Measurements from ENCODE around the gene ATP10A. TPM values are rescaled to one million over a fixed set of nuclear protein-coding genes. Genes with fewer than 3 reads are reported as not detected.

ATP10A gene
- polyA plus RNA-seq, 1 of the 3 experiments (the other 2 are of a cell fraction): not detected

DNA sequence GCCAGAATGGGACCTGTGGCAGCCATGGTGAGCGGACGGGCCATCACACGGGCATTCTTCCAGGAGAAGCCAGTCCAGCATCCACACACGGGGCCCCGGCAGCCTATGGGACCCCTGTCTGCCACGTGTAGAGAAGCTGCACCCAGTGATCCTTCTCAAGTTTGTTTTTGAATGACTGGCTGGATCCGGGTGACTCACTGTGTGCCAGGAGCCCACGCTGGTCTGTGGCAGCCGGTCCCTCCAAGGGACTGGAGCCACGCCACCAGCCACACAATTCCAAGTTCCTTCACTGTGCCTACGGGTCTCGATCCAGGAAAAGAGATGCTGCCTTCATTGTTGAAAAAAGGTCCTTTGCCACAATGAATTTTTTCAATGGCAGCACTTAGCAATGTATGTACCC lies 58.1 kb downstream of the ATP10A start:
- Histone ChIP-seq H3K9me3 (no peaks in the 10 kb centered on the region), H2AFZ (ENCODE audit: low read depth) (no peak overlapping the region), H3F3A (replicated peaks; ENCODE audit: insufficient read depth) (no peaks in the 10 kb centered on the region), H4K20me1 (ENCODE audit: insufficient read depth) (no peaks in the 10 kb centered on the region), H3K4me1 (ENCODE audit: control insufficient read depth in 1 of 2, insufficient read depth in 2 of 2, low read depth in 1 of 2, low read length in 1 of 2) (no peaks in the 10 kb centered on the region), H3K9me2 (no peaks in the 10 kb centered on the region), H3K9ac (no peak overlapping the region), H3K4me2 (no peak overlapping the region), H3K4me3 (ENCODE audit: low read depth in 2 of 2, low read length in 1 of 2) (no peak overlapping the region), H3K36me3 (replicated peaks in 1 of 2; ENCODE audit: control insufficient read depth in 1 of 2, insufficient read depth in 2 of 2, low read length in 1 of 2) (no peaks in the 10 kb centered on the region), H3K27me3 (ENCODE audit: insufficient read depth) (no peaks in the 10 kb centered on the region), H3K27ac (ENCODE audit: low read depth in 2 of 2, low read length in 1 of 2) (no peak overlapping the region), H3K79me2 (ENCODE audit: insufficient read depth) (no peaks in the 10 kb centered on the region)
- ChIA-PET CTCF (no interaction called here), POLR2A (no interaction called here)
- WGBS (ENCODE audit: low lambda C conversion rate): 56% methylated on average over 12 of the region's 12 CpGs
- TF ChIP-seq RFX5 (IDR thresholded peaks at IDR 0.05; ENCODE audit: low read length): no peak
- TF ChIP-seq, protein P1, sequence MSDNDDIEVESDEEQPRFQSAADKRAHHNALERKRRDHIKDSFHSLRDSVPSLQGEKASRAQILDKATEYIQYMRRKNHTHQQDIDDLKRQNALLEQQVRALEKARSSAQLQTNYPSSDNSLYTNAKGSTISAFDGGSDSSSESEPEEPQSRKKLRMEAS (IDR thresholded peaks at IDR 0.05; ENCODE audit: low read depth): no peak
- no peak for TF ChIP-seq ZBTB33 (IDR thresholded peaks at IDR 0.05; ENCODE audit: borderline replicate concordance, low read depth)
- no peak for TF ChIP-seq NRF1 (IDR thresholded peaks at IDR 0.05; ENCODE audit: low read depth, low read length)
- no peak for TF ChIP-seq NFIC (IDR thresholded peaks at IDR 0.05; ENCODE audit: borderline replicate concordance)
- no peak for TF ChIP-seq POLR2AphosphoS5 (IDR thresholded peaks at IDR 0.05; ENCODE audit: low read depth, low read length)
- no peak for TF ChIP-seq TEAD4 (IDR thresholded peaks at IDR 0.05; ENCODE audit: borderline replicate concordance, insufficient read depth)
- TF ChIP-seq RCOR1 (IDR thresholded peaks at IDR 0.05; ENCODE audit: low read length): no peak
- TF ChIP-seq IRF3 (IDR thresholded peaks at IDR 0.05; ENCODE audit: low read depth, low read length): no peak
- no peak for DNase-seq

DNA sequence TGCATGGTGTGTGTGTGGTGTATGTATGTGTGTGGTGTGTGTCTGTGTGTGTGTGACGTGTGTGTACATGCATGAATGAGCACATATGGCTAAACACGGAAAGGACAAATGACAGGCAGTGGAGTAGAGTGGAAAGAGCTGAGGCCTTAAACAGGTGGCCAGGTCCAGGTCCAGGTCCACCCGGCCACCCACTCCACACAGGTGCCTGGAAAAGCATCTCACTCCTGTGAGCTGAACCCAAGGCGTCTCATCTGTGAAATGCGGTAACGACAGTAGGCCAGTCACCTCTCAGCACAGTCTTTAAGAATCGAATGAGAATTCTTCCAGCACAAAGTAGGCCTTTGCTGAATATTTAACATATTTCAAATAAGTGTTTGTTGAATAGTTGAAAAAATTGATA lies 58.7 kb downstream of the ATP10A start:
- DNase-seq: no peak
- Histone ChIP-seq H3K27me3 (ENCODE audit: insufficient read depth) (no peaks in the 10 kb centered on the region), H2AFZ (ENCODE audit: low read depth) (no peak overlapping the region), H3K4me3 (ENCODE audit: low read depth in 2 of 2, low read length in 1 of 2) (no peak overlapping the region), H3K27ac (ENCODE audit: low read depth in 2 of 2, low read length in 1 of 2) (no peak overlapping the region), H3K4me2 (no peak overlapping the region), H3K4me1 (ENCODE audit: control insufficient read depth in 1 of 2, insufficient read depth in 2 of 2, low read depth in 1 of 2, low read length in 1 of 2) (no peaks in the 10 kb centered on the region), H3K9me2 (no peaks in the 10 kb centered on the region), H3K36me3 (replicated peaks in 1 of 2; ENCODE audit: control insufficient read depth in 1 of 2, insufficient read depth in 2 of 2, low read length in 1 of 2) (no peaks in the 10 kb centered on the region), H3K9me3 (no peaks in the 10 kb centered on the region), H3K79me2 (ENCODE audit: insufficient read depth) (no peaks in the 10 kb centered on the region), H3F3A (replicated peaks; ENCODE audit: insufficient read depth) (no peaks in the 10 kb centered on the region), H3K9ac (no peak overlapping the region), H4K20me1 (ENCODE audit: insufficient read depth) (no peaks in the 10 kb centered on the region)
- WGBS (ENCODE audit: low lambda C conversion rate): 59% methylated on average over 7 of the region's 7 CpGs
- ChIA-PET CTCF (no interaction called here), POLR2A (no interaction called here)
- TF ChIP-seq JUND (IDR thresholded peaks at IDR 0.05) (no peak), FOXM1 (IDR thresholded peaks at IDR 0.05; ENCODE audit: low read depth) (no peak), RXRA (IDR thresholded peaks at IDR 0.05; ENCODE audit: borderline replicate concordance, low read depth) (no peak), SIN3A (IDR thresholded peaks at IDR 0.05; ENCODE audit: borderline replicate concordance, low read depth, low read length) (no peak), EP300 (IDR thresholded peaks at IDR 0.05; ENCODE audit: borderline replicate concordance in 1 of 2, low read depth in 1 of 2, low read length in 1 of 2) (no peak), CHD2 (IDR thresholded peaks at IDR 0.05; ENCODE audit: low read length, partially characterized antibody) (no peak), FOSL2 (IDR thresholded peaks at IDR 0.05; ENCODE audit: borderline replicate concordance, low read depth) (no peak), SMC3 (IDR thresholded peaks at IDR 0.05; ENCODE audit: low read depth, low read length) (no peak), RCOR1 (IDR thresholded peaks at IDR 0.05; ENCODE audit: low read length) (no peak), YY1 (IDR thresholded peaks at IDR 0.05; ENCODE audit: low read depth) (no peak), GATA2 (CRISPR knock-in tag; IDR thresholded peaks at IDR 0.05) (no peak), ELF1 (IDR thresholded peaks at IDR 0.05) (no peak), NFIC (IDR thresholded peaks at IDR 0.05; ENCODE audit: borderline replicate concordance) (no peak), EZH2phosphoT487 (IDR thresholded peaks at IDR 0.05; ENCODE audit: borderline replicate concordance, low read depth) (no peak), ZBTB33 (IDR thresholded peaks at IDR 0.05; ENCODE audit: borderline replicate concordance, low read depth) (no peak)
- TF ChIP-seq, protein P1 (IDR thresholded peaks at IDR 0.05; ENCODE audit: low read depth): no peak
- TF ChIP-seq, protein P2, sequence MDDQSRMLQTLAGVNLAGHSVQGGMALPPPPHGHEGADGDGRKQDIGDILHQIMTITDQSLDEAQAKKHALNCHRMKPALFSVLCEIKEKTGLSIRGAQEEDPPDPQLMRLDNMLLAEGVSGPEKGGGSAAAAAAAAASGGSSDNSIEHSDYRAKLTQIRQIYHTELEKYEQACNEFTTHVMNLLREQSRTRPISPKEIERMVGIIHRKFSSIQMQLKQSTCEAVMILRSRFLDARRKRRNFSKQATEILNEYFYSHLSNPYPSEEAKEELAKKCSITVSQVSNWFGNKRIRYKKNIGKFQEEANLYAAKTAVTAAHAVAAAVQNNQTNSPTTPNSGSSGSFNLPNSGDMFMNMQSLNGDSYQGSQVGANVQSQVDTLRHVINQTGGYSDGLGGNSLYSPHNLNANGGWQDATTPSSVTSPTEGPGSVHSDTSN (IDR thresholded peaks at IDR 0.05): no peak
